Cardiac fibroblast (primary cell): ENCODE results near the gene NFIX.

Source experiments
- DNase-seq, 2 donors: peaks; one replicate each; pipeline versions ENCODE4 v3.0.0 to v3.0.0-alpha.2; 2010; ENCODE audit warnings: low read depth in 2 of 2
- H3K4me3 ChIP-seq, 2 donors: replicated peaks in 1 of 2; 1 replicate in 1 of 2; 2 replicates in 1 of 2; pipeline ENCODE4 v1.5.1; 2011; ENCODE audit warnings: low read depth in 2 of 2, low read length in 2 of 2, mild to moderate bottlenecking in 2 of 2, moderate library complexity in 1 of 2
- CTCF ChIP-seq: IDR thresholded peaks from one replicate; pipeline ENCODE4 v1.5.1; 2011; ENCODE audit warnings: low read depth, mild to moderate bottlenecking, low read length, inconsistent platforms

The NFIX gene

DNA sequence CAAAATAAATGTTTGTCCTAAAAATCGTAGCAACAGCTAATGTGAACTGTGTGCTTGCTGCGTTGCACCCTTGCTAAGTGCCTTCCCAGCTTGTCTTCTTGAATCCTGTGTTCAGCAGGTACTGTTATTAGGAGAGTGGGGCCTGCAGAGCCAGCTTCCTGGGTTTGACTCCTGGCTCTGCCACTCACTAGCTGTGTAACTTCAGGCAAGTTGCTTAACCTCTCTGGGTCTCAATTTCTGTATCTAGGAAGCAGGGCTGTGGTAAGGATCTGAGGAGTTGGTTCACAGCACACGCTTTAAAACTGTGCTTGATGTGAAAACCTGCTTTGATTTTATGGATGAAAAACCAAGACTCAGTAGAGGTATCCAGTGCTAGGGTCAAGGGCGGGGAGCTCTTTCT, 10.0 kb downstream of the NFIX start:
- DNase-seq = no peak
- H3K4me3 ChIP-seq = no peak overlapping the region
- no peak for TF ChIP-seq CTCF

DNA sequence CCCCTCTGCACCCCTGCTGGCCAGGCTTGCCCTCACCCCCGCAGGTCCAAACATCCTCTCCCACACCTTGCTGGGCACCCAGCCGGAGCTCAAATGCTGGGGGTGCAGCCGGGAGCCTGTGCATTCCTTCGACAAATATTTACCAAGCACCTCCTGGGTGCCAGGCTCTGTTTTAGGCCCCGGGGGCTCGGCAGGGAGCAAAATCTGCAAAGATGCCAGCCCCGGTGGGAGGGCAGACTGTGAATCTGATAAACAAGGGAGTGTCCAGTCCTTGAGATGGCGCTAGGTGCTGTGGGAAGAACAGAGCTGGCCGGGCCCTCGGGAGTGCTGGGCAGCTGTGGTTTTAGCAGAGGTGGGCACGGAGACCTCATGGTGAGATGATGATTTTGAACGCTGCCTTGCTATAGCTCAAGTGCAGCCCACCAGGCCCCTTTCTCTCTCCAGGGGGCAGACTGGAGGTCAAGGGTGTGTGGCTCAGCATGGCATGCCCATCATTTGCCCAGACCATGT, 10.6 kb downstream of the NFIX start:
- H3K4me3 ChIP-seq = no peak overlapping the region
- no peak for TF ChIP-seq CTCF
- DNase-seq = no peak

GRCh38 chr19:13006431-13007281, 11.4 kb downstream of the NFIX start:
- no peak for DNase-seq
- TF ChIP-seq CTCF = no peak
- no peak overlapping the region for H3K4me3 ChIP-seq

- H3K4me3 ChIP-seq = no peak overlapping the region
- no peak for DNase-seq
- no peak for TF ChIP-seq CTCF
Observed at GRCh38 chr19:13007292-13008045, 12.2 kb downstream of the NFIX start.

DNA sequence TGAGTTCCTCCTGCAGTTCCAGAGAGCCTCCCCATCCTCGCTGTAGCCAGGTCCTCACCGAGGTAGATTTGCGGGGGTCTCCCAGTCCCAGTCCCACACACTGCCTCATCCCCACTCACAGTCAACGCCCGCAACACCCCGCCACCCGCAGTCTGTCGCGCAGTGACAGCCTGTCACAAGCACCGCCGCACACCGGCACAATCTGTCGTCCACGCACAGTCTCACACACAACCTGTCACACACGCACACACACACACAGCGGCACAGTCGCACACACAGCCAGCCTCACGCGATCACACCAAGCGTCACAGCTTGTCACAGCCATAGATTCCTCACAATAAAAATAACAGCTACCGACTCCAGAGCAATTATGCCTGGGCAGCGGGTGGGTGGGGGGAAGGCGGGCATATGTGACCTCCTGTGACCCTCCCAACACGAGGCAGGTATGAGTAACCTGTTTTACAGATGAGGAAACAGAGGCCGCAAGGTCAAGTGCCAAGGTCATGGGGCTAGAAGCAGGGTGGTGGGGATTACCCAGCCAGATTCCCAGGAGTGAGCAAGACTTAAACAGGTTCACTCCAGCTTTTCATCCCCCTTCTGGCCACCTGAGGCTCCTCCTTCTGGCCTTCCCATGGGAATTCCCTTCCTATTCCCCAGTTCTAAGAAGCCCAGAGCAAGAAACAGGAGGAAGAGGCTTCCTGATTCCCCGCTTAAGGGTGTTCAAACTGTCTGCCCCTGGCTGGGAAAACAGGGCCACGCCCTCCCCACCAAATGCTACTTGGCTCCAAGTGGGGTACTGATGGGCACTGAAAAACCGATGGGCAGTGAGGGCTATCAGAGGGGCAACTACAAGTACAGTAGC, 13.9 kb downstream of the NFIX start:
- TF ChIP-seq CTCF = no peak
- no peak overlapping the region for H3K4me3 ChIP-seq

More for the DNA sequence above, 13.9 kb downstream of the NFIX start:
- no peak for DNase-seq
